Measurements from ENCODE around the gene PAXIP1.
"Not testable (repeated sequence)": the region's sequence is repeated elsewhere in the genome, so short reads cannot be mapped to it uniquely, and the experiment has no call there.

The PAXIP1 gene

DNA sequence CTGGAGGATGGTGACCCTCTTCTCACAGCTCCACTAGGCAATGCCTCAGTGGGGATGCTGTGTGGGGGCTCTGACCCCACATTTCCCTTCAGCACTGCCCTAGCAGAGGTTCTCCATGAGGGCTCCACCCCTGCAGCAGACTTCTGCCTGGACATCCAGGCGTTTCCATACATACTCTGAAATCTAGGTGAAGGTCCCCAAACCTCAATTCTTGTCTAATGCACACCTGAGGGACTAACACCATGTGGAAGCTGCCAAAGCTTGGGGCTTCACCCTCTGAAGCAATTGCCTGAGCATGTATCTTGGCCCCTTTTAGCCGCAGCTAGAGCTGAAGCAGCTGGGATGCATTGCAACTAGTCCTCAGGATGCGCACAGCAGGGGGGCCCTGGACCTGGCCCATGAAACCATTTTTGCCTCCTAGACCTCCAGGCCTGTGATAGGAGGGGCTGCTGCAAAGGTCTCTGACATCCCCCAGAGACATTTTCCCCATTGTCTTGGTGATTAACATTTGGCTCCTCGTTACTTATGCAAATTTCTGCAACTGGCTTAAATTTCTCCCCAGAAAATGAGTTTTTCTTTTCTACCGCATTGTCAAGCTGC lies 68.5 kb downstream of the PAXIP1 start:
- not testable (repeated sequence) for DNase-seq

DNA sequence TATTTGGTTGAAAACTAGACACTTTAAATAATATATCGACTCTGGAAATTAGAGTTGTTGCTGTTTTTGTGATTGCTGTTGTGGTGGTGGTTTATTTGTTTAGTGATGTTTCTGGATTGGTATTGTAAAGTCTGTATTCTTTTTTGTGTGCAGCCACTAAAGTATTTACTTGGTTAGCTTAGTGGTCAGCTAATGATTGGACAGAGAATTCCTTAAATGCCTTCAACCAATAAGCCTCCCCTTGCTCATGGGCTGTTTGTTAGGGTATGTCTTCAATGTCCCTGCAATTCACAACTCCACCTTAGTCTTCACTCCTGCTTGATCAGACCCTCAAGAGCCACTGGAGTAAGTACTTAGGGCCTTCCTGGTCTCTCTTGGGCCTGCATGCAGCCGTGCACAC lies 71.0 kb downstream of the PAXIP1 start:
- no peak for DNase-seq

DNA sequence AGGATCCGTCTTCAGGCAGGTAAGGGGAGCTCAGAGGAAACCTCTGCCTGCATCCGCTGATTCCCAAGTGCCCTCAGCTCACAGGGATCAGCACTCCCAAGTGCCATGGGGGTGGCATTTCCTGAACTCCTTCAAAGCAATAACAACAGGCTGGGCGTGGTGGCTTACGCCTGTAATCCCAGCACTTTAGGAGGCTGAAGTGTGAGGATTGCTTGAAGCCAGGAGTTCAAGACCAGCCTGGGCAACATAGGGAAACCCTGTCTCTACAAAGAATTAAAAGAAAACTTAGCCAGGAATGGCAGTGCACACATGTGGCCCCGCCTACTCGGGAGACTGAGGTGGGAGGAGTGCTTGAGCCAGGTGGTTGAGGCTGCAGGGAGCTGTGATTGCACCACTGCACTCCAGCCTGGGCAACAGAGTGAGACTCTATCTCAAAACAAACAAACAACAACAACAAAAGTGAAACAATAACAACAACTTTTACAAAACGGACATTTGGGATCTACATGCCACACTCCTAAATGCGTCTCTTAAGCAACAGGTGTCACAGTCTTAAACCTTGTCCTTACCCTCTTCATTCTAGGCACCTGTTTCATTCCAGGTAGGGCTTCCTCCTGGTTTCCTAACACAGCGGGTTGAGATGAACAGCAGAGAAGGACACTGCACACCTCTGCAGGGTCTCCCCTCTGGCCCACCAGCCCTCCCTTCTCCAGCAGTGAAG lies 73.8 kb downstream of the PAXIP1 start:
- no peak for DNase-seq

DNA sequence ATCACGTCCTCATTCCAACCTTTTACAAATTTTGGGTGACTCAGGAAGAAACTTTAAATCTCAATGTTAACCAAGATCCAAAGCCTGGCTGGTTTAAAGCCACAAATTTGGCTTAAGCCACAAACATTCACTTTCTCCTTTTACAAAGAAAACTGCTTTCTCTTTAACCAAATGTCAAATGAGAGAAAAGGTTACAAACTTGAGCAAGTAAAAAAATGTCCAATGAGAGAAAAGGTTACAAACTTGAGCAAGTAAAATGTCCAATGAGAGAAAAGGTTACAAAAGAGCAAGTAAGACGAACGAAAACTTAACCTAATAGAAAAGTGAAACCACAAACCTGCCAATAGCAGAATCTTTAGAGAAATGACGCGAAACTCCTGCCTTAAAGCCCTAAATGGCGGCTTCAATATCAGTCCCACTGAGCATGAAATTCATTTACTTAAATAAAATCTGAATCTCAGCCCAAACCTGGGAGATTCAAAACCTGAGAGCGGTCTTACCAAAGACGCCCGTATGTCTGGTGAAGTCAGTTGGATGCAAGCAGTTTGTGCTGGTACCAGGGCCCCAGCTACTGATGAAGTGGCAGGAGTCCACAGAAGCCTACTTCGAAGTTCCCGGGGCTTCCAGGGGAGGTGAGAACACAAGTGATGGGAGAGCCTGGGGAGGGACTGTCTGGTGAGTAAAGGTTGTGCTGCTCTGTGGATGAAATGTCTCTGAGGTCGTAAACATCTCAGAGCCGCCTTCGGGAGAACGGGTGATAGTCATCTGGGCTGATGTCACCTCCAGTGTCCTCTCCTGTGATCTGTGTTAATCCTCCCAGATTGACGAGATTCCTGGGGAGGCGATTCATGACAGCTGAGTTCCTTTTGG lies 74.6 kb downstream of the PAXIP1 start:
- DNase-seq: peak; percentile 77

DNA sequence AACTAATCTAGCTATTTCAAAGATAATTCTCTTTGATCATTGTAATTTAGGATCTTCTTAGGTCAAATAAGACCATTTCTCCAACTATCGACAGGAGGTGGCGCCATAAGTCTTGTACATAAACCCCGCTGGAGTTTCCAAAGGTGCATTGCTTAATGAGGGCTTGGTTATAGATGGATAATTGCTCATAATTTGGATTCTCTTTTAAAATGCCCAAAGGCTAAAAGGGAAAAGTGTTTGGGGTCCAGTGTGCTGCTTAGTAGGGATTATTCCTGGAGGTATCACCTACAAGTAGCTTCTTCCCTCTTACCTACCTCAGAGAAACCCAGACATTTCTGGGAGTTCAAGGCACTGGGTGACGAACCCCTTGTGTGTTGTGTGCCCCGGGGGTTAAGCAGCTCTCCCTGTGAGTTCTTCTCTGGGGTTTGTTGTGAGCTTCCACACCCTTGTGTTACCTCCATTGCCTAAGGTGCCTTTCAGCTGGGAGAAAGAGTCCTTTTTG lies 75.2 kb downstream of the PAXIP1 start:
- peak; percentile 82 for DNase-seq

DNA sequence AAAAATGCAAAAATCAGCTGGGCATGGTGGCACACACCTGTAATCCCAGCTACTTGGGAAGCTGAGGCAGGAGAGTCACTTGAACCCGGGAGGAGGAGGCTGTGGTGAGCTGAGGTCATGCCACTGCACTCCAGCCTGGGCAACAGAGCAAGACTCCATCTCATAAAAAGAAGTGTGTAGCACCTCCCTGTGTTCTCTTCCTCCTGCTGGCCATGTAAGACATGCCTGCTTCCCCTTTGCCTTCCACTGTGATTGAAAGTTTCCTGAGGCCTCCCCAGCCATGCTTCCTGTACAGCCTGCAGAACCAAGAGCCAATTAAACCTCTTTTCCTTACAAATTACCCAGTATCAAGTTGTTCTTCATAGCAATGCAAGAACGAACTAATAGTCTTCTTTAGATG lies 80.5 kb downstream of the PAXIP1 start:
- DNase-seq: not testable (repeated sequence)

DNA sequence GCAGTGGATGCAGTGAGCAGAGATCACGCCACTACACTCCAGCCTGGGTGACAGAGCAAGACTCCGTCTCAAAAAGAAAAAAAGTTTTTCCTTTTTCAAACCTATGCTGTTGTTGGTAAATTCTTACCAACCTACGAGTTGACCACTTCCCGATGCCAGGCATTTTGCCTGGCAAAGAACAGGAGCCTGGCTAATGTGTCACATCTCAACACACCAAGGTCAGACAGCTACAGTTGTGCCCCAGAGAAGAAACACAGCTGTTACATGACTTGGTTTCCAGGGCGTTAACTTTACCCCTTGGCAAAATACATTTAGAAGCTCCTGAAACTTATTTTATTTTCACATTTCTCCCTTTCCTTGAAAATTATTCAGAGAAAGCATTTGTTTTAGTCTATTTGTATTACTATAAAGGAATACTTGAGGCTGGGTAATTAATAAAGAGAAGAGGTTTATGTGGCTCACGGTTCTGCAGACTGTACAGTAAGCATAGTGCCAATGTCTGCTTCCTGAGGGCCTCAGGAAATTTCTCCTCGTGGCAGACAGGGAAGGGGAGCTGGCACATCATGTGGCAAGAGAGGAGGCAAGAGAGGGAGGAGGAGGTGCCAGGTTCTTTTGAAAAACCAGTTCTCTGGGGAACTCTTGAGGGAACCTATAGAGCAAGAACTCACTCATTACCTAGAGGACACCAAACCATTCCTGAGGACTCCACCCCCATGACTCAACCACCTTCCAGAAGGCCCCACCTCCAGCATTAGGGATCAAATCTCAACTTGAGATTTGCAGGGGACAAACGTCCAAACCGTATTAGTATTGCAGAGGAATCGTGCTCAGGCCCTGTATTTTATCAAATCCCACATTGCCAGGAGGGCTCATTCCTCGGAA lies 83.3 kb downstream of the PAXIP1 start:
- DNase-seq: no peak

DNA sequence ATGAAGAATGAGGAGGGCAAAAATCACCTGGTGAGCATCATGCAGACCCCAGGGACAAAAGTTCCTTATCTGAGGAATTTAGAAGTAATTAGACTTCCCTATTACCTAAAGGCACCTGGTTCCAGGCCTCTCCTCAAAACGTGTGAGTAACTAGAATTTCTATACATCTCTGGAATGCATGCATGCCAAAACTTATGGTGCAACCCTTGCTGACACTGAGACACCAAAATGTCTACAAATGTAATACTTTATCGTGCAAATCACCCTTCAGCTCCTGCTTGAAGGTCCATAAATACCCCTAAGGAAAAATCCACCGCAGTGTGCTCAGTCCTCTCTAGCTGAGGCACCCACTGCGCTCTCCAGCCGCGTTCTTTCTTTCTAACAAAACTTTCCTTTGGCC lies 84.2 kb downstream of the PAXIP1 start:
- DNase-seq: peak; percentile 7

DNA sequence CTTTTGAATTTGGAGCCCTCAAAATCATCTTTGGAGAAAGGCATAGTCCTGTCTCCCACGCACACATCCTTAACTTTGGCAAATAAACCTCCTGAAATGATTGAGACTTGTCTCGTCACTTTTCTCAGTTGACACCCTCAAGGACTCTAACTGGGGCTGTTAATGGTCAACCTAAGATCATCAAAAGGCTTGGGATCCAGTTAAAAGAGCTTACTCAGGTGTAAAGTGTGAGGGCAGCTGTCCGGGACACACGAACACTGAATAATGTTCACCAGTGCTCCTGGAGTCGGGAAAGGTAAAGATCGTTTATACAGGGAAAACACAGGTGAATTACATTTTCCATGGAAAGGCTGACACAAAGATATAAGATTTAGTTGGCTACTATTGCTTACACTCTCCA lies 84.7 kb downstream of the PAXIP1 start:
- DNase-seq: peak; percentile 5

DNA sequence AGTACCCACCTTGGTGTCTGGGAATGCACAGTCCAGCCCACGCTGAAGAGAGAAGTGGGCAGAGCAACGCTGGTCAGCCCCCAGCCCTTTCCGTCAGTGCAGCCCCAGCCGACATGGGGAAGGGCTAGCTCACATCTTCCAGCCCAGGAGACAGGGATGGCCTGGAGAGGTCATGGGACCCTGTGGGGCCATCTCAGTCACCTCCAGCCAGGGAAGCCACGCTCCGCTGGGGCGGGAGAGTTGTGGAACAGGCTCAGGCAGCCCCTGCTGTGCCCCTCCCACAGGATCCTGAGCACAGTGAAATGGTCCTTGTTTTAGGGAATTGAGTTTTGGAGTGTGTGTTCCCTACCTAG lies 85.1 kb downstream of the PAXIP1 start:
- peak; percentile 38 for DNase-seq

DNA sequence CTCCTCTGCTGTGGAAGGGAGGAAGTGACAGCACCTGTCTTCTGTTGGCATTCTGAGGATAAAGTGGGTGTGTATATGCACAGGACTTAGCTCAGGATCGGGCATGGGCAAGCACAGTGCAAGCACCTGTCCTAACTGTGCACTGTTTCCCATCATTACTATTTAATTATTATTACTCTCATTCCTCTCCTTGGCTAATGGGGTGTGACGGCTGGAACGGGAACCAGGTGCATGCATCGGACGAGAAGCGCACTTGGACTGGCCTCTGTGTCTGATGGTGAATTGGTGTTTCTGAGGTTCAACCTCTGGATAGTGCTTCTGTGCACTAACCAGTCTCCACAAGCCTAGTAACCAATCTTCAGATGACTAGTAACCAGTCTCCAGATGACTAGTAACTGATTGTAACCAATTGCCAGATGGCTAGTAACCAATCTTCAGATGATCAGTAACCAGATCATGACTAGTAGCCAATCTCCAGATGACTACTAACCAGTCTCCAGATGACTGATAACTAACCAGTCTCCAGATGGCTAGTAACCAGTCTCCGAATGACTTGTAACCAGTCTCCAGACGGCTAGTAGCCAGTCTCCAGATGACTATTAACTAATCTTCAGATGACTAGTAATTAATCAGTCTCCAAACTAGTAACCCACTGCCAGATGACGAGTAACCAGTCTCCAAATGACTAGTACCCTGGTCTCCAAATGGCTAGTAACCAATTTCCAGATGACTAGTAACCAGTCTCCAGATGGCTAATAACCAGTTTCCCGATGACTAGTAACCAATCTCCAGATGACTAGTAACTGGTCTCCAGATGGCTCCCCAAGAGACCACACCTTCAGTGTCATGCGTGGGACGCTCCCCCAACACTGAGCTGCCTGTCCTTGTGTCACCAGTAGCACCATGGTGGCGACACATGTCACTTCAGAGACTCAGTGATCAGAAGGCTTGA lies 85.8 kb downstream of the PAXIP1 start:
- DNase-seq: no peak

DNA sequence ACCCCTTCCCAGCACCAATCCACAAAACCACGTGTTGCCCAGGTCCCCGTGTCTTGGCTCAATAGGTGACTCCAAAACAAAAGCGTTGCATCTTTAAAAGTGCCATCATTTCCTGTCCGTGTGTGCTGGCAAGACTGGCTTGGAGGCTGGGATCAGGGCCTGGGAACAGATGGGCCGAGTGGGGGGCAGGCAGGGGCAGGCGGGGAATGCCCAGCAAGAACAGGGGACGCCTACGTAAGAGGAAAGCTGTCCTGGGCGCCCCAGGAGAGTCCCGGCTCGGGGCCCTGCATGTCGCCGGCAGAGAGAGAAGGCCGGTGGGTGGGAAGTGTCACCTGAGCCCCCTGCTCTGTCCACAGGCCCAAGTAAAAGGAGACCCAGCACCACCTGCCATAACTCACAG lies 86.5 kb downstream of the PAXIP1 start:
- peak; percentile 49 for DNase-seq

DNA sequence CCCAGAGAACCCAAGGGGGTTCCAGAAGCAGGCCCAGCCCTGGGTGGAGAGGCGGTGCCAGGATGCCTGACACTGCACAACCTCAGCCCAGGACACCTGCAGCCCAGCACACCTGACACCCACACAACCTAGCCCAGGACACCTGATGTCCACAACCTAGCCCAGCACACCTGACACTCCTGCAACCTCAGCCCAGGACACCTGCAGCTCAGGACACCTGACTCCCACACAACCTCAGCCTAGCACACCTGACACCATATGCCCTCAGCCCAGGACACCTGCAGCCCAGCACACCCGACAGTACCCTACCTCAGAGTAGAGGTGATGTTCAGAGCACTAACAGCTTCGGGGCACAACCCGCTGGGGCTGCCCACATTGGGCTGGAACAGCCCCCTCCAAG lies 87.3 kb downstream of the PAXIP1 start:
- peak; percentile 49 for DNase-seq

DNA sequence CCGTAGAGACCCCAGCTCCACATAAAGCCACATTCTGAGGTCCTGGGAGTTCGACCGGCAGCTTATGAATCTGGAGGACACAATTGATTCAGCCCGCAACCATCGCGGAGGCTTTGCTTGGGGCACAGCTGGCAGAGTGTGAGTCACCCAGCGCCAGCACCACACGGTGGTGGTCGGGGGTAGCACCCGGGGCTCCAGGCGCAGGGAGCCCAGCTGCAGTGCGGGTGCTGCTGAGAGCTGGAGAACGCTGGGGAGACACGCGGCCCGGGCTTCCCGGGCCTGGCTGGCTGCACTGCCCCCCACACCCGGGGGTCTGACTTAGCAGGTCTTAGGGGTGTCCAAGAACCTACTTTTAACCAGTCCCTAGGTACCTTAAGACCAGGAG lies 87.9 kb downstream of the PAXIP1 start:
- peak; percentile 57 for DNase-seq

DNA sequence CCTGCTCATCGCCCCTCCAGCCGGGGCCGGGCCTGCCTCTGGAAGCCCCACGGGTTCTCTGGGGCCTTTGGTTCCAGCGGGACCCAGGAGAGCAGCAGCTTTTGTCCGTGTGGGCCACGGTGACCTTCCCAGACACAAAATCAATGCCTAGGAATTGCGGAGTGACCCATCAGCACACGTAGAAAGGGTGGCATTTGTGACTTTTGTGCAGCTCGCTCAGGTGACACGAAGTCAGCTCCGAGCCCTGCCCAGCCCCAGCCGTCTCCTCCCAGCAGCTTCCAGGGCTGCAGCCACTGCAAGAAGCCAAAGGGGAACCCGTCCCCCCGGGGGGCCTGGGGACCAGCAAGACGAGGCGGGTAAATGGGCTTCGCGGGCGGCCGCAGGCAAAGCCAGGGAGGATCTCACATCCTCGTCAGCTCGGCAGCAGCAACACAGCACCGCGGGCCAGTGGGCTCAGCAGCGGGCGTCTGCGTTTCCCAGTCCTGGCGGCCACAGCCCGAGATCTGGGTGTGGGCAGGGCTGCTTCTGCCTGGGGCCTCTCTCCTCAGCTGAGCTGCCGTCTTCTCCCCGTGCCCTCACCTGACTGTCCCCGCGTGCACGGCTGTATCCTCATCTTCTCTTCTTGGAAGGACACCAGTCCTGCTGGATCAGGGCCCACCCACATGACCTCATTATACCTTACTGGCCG lies 88.5 kb downstream of the PAXIP1 start:
- peak; percentile 61 for DNase-seq

DNA sequence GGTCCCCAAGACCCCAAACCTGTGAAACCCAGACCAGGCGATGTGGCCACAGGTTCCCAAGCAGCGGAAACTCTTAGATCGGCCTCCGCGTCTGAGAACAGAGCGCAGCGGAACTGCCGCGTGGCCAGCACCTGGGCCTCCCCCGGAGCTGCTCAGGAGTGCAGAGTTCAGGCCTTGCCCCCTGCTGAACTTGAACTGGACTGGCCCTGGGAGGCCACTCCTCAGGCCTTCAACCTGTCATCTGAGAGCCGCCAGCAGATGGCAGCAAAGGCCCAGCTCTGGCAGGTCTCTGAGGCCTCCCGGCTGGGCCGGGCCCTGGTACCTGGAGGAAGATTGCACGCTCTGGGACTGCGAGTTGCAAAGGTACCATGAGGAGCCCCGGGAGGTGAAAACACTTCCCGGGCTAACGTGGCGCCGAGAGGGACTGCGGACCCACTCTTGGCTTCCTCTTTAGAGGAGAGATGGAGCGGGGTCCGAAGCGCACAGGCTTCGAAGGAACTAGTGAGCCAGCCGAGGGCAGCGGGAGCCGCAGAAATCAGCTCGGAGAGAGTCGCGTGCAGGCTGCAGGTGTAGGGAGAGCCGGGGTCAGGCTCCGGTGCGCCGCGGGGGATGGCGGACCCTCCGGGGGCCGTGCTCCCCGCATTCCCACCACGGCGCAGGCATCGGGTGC lies 89.2 kb downstream of the PAXIP1 start:
- DNase-seq: peak; percentile 98

DNA sequence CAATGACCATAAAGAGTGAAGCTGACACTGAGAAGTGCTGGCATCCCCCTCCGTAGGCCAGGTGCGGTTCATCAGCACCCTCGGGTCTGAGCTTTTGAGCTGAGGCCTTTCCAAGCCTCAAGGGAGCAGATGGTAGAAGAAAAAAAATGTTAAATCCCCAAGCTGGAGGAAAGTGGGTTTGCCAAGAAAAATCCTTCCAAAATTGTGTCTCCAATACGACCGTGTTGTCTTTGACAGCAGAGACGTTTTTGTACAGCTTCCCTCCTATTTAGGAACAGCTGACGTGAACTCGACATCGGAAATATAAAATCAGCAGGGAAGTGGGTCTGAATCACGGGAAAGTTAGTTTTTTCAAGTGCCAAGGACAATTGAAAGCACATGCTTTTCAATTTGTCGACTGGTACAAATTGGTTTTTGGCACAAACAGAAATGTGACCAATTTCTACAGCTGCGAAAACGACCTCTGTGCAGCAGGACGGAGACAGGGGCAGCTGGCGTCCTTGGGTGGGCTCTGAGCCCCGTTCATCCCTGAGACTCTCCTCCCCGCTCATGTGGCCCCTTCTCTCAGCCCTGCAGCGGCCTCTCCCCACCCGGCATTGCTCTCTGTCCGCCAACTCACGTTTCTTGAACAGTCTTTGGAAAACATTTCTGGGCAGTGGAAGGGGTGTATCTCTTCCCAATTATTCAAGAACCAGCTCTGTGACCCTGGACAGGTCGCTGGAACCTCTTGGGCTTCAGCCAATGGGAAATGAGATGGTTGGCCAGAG lies 89.9 kb downstream of the PAXIP1 start:
- no peak for DNase-seq

DNA sequence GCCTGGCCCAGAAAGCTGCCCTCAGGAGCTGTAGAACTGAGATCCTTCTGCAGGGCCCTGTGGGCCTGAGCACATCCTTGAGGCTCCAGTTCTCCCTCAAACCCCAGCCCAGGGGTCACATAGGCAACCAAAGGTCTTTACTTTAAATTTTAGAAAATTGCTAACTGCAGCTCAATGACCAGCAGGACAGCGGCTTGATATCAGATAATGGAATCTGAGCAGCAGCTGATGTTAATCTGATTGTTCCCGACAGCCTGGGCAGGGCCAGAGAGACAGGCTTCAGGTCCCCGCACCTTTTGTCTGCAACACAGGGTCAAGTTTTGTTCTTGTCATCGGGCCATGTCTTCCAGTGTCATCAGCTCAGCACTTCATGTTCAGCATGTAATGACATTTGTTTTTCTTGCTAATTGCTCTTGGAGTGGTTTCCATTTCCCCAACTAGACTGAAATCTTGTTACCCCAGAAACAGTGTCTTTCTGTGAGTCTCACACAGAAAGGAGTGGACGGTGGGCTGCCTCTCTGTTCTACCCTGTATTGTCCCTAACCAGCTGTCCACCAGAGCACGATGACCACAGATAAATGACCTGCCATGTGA lies 91.0 kb downstream of the PAXIP1 start:
- no peak for DNase-seq

DNA sequence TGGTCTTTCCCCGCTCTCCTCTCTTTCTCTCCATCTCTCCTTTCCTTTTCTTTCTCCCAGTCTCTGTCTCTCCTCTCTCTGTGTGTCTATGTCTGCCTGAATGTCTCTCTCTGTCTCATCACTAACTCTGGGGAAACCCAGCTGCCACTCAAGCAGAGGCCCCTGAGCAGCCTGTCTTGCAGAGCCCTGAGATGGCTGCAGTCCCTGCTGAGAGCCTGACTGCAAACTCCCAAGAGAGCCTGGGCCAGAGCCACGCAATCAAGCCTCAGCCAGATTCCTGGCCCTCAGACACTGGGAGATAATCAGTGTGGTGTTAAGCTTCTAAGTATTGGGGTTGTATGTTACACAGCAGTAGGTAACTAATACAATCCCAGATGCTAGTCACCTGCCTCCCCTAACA lies 91.5 kb downstream of the PAXIP1 start:
- no peak for DNase-seq
